HG02642 (cell line): ENCODE data around the gene ST8SIA6.

Experiments used
- ATAC-seq: cut with Tn5 transposase; IDR thresholded peaks from one replicate; pipeline ENCODE4 v1.9.1; 2021; ENCODE audit warnings: mild to moderate bottlenecking; ENCODE audit not compliant: unreplicated experiment, poor library complexity

ST8SIA6 gene

GRCh38 chr10:17278607-17279240 is 175.7 kb downstream of the ST8SIA6 start:
- ATAC-seq = no peak

- no peak for ATAC-seq
Observed at GRCh38 chr10:17276756-17277424, 177.5 kb downstream of the ST8SIA6 start.

DNA sequence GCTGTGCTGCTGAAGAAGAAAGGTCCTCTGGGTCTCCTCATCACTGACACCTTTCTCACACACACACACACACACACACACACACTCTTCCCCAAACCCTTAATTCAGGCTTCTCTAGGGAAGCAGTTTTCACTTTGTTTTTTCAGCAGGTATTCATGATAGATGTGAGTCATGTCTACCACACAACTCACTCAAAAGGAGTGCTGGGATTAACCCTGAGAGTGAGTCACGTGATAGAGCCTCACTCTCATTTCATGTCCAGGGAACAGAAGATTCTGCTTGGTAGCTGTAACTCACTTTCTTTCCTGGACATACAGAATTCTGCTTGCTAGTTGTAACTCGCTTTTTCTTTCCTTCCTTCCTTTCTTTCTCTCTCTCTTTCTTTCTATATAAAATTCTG is 181.0 kb downstream of the ST8SIA6 start:
- no peak for ATAC-seq

DNA sequence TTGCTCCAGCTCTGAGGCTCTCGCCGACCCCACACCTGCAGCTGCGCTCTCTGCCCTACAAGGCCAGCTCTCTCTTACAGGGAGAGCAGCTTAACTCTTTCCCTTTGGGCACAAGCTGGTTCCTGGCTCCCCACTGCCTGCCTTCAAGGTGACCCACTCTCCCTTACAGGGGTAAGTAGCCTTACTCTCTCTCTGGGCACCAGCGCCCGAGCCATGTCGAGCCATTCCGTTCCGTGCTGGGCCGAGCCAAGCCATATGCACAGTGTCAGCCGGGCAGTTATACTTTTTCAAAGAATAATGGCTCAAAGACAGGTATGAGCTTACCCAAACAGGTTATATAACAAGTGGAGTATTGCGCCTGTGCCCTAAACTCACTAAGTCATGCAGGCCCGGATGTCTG is 181.7 kb downstream of the ST8SIA6 start:
- no peak for ATAC-seq
